HEK293 (cell line): ENCODE measurements around the gene RSRC1.

ENCODE experiments used
- CTCF ChIA-PET: fragments of 350-600 bp; formaldehyde crosslinking; extraction: SDS; loops from one replicate; lab custom pipeline; 2021; ENCODE audit warnings: antibody characterized with exemption; lab: Yijun Ruan, JAX
- POLR2A ChIA-PET: fragments of 300-600 bp; formaldehyde crosslinking; extraction: SDS; loops from one replicate; lab custom pipeline; 2020; ENCODE audit warnings: antibody characterized with exemption, inconsistent platforms; lab: Yijun Ruan, JAX
- H3K27ac ChIP-seq: fragments of 200-500 bp; sonication (Bioruptor generic); 2 replicates; pipeline ENCODE4 v1.5.1; 2014; ENCODE audit warnings: low read depth, low read length, control low read depth, inconsistent platforms; ENCODE audit errors: extremely low read depth
- H3K36me3 ChIP-seq, 2 experiments: fragments of 200-500 bp in 1 of 2; sonication (Bioruptor generic) in 1 of 2; 1 replicate in 1 of 2; 2 replicates in 1 of 2; pipeline ENCODE4 v1.5.1; 2014 to 2017; ENCODE audit warnings: inconsistent platforms in 2 of 2, low read length in 2 of 2; ENCODE audit not compliant: control insufficient read depth in 2 of 2, insufficient read depth in 1 of 2
- H3K4me1 ChIP-seq: fragments of 200-500 bp; sonication (Bioruptor generic); 2 replicates; pipeline ENCODE4 v1.5.1; 2014; ENCODE audit warnings: mild to moderate bottlenecking, low read length, inconsistent platforms; ENCODE audit not compliant: control insufficient read depth, insufficient read depth
- H3K4me3 ChIP-seq: 2 replicates; pipeline ENCODE4 v1.5.1; 2011; ENCODE audit warnings: low read depth, mild to moderate bottlenecking, control low read depth, low read length, moderate library complexity
- H3K9me3 ChIP-seq: fragments of 200-500 bp; sonication (Bioruptor generic); 2 replicates; pipeline ENCODE4 v1.5.1; 2014; ENCODE audit warnings: low read depth, low read length, inconsistent platforms; ENCODE audit not compliant: control insufficient read depth, insufficient read depth
- ELK4 ChIP-seq: IDR thresholded peaks from 2 replicates; pipeline ENCODE4 v1.6.1; 2011; ENCODE audit warnings: mild to moderate bottlenecking, low read depth, low read length, borderline replicate concordance
- KLF7 ChIP-seq: fragments of 450-650 bp; formaldehyde crosslinking; IDR thresholded peaks from 2 replicates; pipeline ENCODE4 v1.5.1; 2016; ENCODE audit warnings: missing biosample characterization, missing genetic modification characterization, borderline replicate concordance
- PRDM1 ChIP-seq: fragments of 450-650 bp; formaldehyde crosslinking; IDR thresholded peaks from 2 replicates; pipeline ENCODE4; 2016; ENCODE audit warnings: missing biosample characterization, missing genetic modification characterization
- SALL2 ChIP-seq: fragments of 450-650 bp; formaldehyde crosslinking; IDR thresholded peaks from 2 replicates; pipeline ENCODE4 v1.5.0; 2017; ENCODE audit warnings: missing biosample characterization, mild to moderate bottlenecking, missing genetic modification characterization, borderline replicate concordance
- SETDB1 ChIP-seq: IDR thresholded peaks from one replicate; pipeline ENCODE4 v1.6.1; 2017; ENCODE audit warnings: mild to moderate bottlenecking, low read length, moderate library complexity, mixed read lengths; ENCODE audit not compliant: insufficient read length
- ZBTB21 ChIP-seq: fragments of 450-650 bp; formaldehyde crosslinking; IDR thresholded peaks from 2 replicates; pipeline ENCODE4 v1.5.1; 2017; ENCODE audit warnings: missing biosample characterization, missing genetic modification characterization
- ZBTB48 ChIP-seq: fragments of 450-650 bp; formaldehyde crosslinking; IDR thresholded peaks from 2 replicates; pipeline ENCODE4 v1.5.1; 2016; ENCODE audit warnings: missing biosample characterization, missing genetic modification characterization
- ZNF112 ChIP-seq: fragments of 450-650 bp; formaldehyde crosslinking; IDR thresholded peaks from 2 replicates; pipeline ENCODE4 v1.5.0; 2017; ENCODE audit warnings: missing biosample characterization, missing genetic modification characterization
- ZNF121 ChIP-seq: fragments of 450-650 bp; formaldehyde crosslinking; IDR thresholded peaks from 2 replicates; pipeline ENCODE4 v1.5.1; 2016; ENCODE audit warnings: missing biosample characterization, missing genetic modification characterization
- ZNF138 ChIP-seq: fragments of 450-650 bp; formaldehyde crosslinking; IDR thresholded peaks from 2 replicates; pipeline ENCODE4 v1.5.1; 2016; ENCODE audit warnings: missing biosample characterization, missing genetic modification characterization, borderline replicate concordance
- ZNF174 ChIP-seq: fragments of 450-650 bp; formaldehyde crosslinking; IDR thresholded peaks from 2 replicates; pipeline ENCODE4 v1.5.0; 2017; ENCODE audit warnings: missing biosample characterization, mild to moderate bottlenecking, missing genetic modification characterization
- ZNF221 ChIP-seq: fragments of 450-650 bp; formaldehyde crosslinking; IDR thresholded peaks from 2 replicates; pipeline ENCODE4 v1.5.1; 2017; ENCODE audit warnings: missing biosample characterization, missing genetic modification characterization, borderline replicate concordance
- ZNF23 ChIP-seq: fragments of 450-650 bp; formaldehyde crosslinking; IDR thresholded peaks from 2 replicates; pipeline ENCODE4 v1.5.1; 2016; ENCODE audit warnings: missing biosample characterization, missing genetic modification characterization, borderline replicate concordance
- ZNF248 ChIP-seq: fragments of 450-650 bp; formaldehyde crosslinking; IDR thresholded peaks from 2 replicates; pipeline ENCODE4 v1.5.1; 2017; ENCODE audit warnings: missing biosample characterization, missing genetic modification characterization
- ZNF280C ChIP-seq: fragments of 450-650 bp; formaldehyde crosslinking; IDR thresholded peaks from 2 replicates; pipeline ENCODE4 v1.5.1; 2016; ENCODE audit warnings: missing biosample characterization, missing genetic modification characterization
- ZNF354C ChIP-seq: fragments of 450-650 bp; formaldehyde crosslinking; IDR thresholded peaks from 2 replicates; pipeline ENCODE4 v1.5.1; 2016; ENCODE audit warnings: missing biosample characterization, missing genetic modification characterization, low read depth, borderline replicate concordance
- ZNF433 ChIP-seq: fragments of 450-650 bp; formaldehyde crosslinking; IDR thresholded peaks from 2 replicates; pipeline ENCODE4 v1.5.1; 2016; ENCODE audit warnings: missing biosample characterization, missing genetic modification characterization, low read depth
- ZNF518A ChIP-seq: fragments of 450-650 bp; formaldehyde crosslinking; conservative IDR thresholded peaks from 2 replicates; pipeline ENCODE4 v1.5.1; 2016; ENCODE audit warnings: low read depth, missing biosample characterization, missing genetic modification characterization
- ZNF555 ChIP-seq: fragments of 450-650 bp; formaldehyde crosslinking; conservative IDR thresholded peaks from 2 replicates; pipeline ENCODE4 v1.5.1; 2017; ENCODE audit warnings: missing biosample characterization, mild to moderate bottlenecking, missing genetic modification characterization, inconsistent platforms
- ZNF610 ChIP-seq: fragments of 450-650 bp; formaldehyde crosslinking; IDR thresholded peaks from 2 replicates; pipeline ENCODE4 v1.5.1; 2016; ENCODE audit warnings: missing biosample characterization, missing genetic modification characterization, borderline replicate concordance
- ZNF660 ChIP-seq: fragments of 450-650 bp; IDR thresholded peaks from 2 replicates; pipeline ENCODE4 v1.5.1; 2018; ENCODE audit warnings: missing biosample characterization, mild to moderate bottlenecking, missing genetic modification characterization
- ZNF777 ChIP-seq: fragments of 450-650 bp; formaldehyde crosslinking; IDR thresholded peaks from 2 replicates; pipeline ENCODE4 v1.5.1; 2017; ENCODE audit warnings: missing biosample characterization, missing genetic modification characterization, borderline replicate concordance
- ZSCAN4 ChIP-seq: fragments of 450-650 bp; formaldehyde crosslinking; IDR thresholded peaks from 2 replicates; pipeline ENCODE4 v1.5.1; 2017; ENCODE audit warnings: missing biosample characterization, missing genetic modification characterization

The RSRC1 gene

GRCh38 chr3:158200955-158201354 lies 91.1 kb downstream of the RSRC1 start:
- ChIA-PET POLR2A (no interaction called here), CTCF (no interaction called here)

GRCh38 chr3:158205324-158205723 lies 95.4 kb downstream of the RSRC1 start:
- Histone ChIP-seq H3K9me3 (no peaks in the 10 kb centered on the region), H3K27ac (no peak overlapping the region), H3K36me3 (no peaks in the 10 kb centered on the region), H3K4me3 (no peak overlapping the region), H3K4me1 (no peaks in the 10 kb centered on the region)
- ChIA-PET POLR2A (no interaction called here), CTCF (interaction anchor here (0.5 kb wide), 1 partner anchor 108 kb away, joined by 4 read pairs; no protein-coding TSS in a partner anchor)
- TF ChIP-seq ZBTB48 (tag by site-specific recombination) = no peak
- TF ChIP-seq ZNF777 (tag by site-specific recombination) = no peak

More at GRCh38 chr3:158200955-158201354, 91.1 kb downstream of the RSRC1 start:
- no peaks in the 10 kb centered on the region for H3K36me3 ChIP-seq
- H3K9me3 ChIP-seq = no peaks in the 10 kb centered on the region
- no peaks in the 10 kb centered on the region for H3K4me1 ChIP-seq
- no peak overlapping the region for H3K4me3 ChIP-seq
- TF ChIP-seq SETDB1 (peak; percentile 84), PRDM1 (peak; percentile 39; the same call in 1 of the 2 replicates), ZNF112 (tag by site-specific recombination) (no peak), ZNF660 (tag by site-specific recombination) (no peak), ZNF280C (tag by site-specific recombination) (no peak), SALL2 (tag by site-specific recombination) (no peak)
- TF ChIP-seq, all 188 proteins: peak for 2
- no peak overlapping the region for H3K27ac ChIP-seq

GRCh38 chr3:158205994-158206393 lies 96.1 kb downstream of the RSRC1 start:
- Histone ChIP-seq H3K4me3 (no peak overlapping the region), H3K36me3 (no peaks in the 10 kb centered on the region), H3K27ac (no peak overlapping the region), H3K4me1 (no peaks in the 10 kb centered on the region), H3K9me3 (no peaks in the 10 kb centered on the region)
- TF ChIP-seq ZNF518A (tag by site-specific recombination) = no peak
- no peak for TF ChIP-seq ZNF138 (tag by site-specific recombination)
- no peak for TF ChIP-seq ZNF555 (tag by site-specific recombination)
- no peak for TF ChIP-seq ZNF433 (tag by site-specific recombination)
- no peak for TF ChIP-seq KLF7 (tag by site-specific recombination)
- TF ChIP-seq ZSCAN4 (tag by site-specific recombination) = no peak
- no peak for TF ChIP-seq ZNF121
- TF ChIP-seq ZNF221 = no peak
- no peak for TF ChIP-seq ZNF248
- no peak for TF ChIP-seq ZNF174 (tag by site-specific recombination)
- TF ChIP-seq ELK4 = no peak
- no peak for TF ChIP-seq ZNF354C (tag by site-specific recombination)
- no peak for TF ChIP-seq ZNF610 (tag by site-specific recombination)
- TF ChIP-seq ZBTB21 (tag by site-specific recombination) = no peak
- TF ChIP-seq ZNF23 (tag by site-specific recombination) = no peak
- POLR2A ChIA-PET = no interaction called here
- CTCF ChIA-PET = no interaction called here
